Endodermal cell (in vitro differentiated cells): ENCODE results near the gene HSPE1. TPM values are rescaled to one million over a fixed set of nuclear protein-coding genes. Genes with fewer than 3 reads are reported as not detected.

Experiments used
- DNase-seq: peaks from one replicate; pipeline ENCODE4 v3.0.0-alpha.2; 2017
- H3K27ac ChIP-seq: 2 replicates; pipeline ENCODE4 v1.5.1; 2013; ENCODE audit warnings: mild to moderate bottlenecking, low read depth, low read length, moderate library complexity
- H3K27me3 ChIP-seq: 2 replicates; pipeline ENCODE4 v1.6.1; 2013; ENCODE audit warnings: mild to moderate bottlenecking, low read length, moderate library complexity; ENCODE audit not compliant: insufficient read depth, control insufficient read depth, poor library complexity, severe bottlenecking
- H3K36me3 ChIP-seq: 2 replicates; pipeline ENCODE4 v1.7.0; 2013; ENCODE audit warnings: mild to moderate bottlenecking, low read length, moderate library complexity; ENCODE audit not compliant: control insufficient read depth, insufficient read depth
- H3K4me1 ChIP-seq: one replicate; pipeline ENCODE4 v1.7.0; 2013; ENCODE audit warnings: low read length; ENCODE audit not compliant: control insufficient read depth, insufficient read depth
- H3K4me3 ChIP-seq: 2 replicates; pipeline ENCODE4 v1.5.1; 2013; ENCODE audit warnings: mild to moderate bottlenecking, low read length, moderate library complexity
- H3K9ac ChIP-seq: 2 replicates; pipeline ENCODE4 v1.6.1; 2013; ENCODE audit warnings: mild to moderate bottlenecking, low read length, moderate library complexity; ENCODE audit not compliant: poor library complexity, severe bottlenecking; ENCODE audit errors: extremely low read depth
- H3K9me3 ChIP-seq: 2 replicates; pipeline ENCODE4 v1.6.1; 2013; ENCODE audit warnings: mild to moderate bottlenecking, low read length, moderate library complexity; ENCODE audit not compliant: control insufficient read depth
- H3K27ac Mint-ChIP-seq: 2 replicates; pipeline ENCODE4 v1.8.0; 2020; ENCODE audit warnings: mixed read lengths
- H3K27me3 Mint-ChIP-seq: 2 replicates; pipeline ENCODE4 v1.8.0; 2021; ENCODE audit warnings: mild to moderate bottlenecking, mixed read lengths; ENCODE audit not compliant: insufficient read depth
- H3K36me3 Mint-ChIP-seq: 2 replicates; pipeline ENCODE4 v1.8.0; 2020; ENCODE audit warnings: low read depth, mixed read lengths
- H3K4me1 Mint-ChIP-seq: 2 replicates; pipeline ENCODE4 v1.8.0; 2020; ENCODE audit warnings: mixed read lengths
- H3K4me3 Mint-ChIP-seq: 2 replicates; pipeline ENCODE4 v1.8.0; 2020; ENCODE audit warnings: mild to moderate bottlenecking, moderate library complexity, mixed read lengths
- H3K9me3 Mint-ChIP-seq: 2 replicates; pipeline ENCODE4 v1.8.0; 2020; ENCODE audit warnings: mild to moderate bottlenecking, mixed read lengths
- WGBS, 2 experiments: methylation state at CpG; one replicate each; pipeline versions ENCODE4 v1.1.5 to v1.1.7; 2013; ENCODE audit warnings: missing lambda C conversion rate in 2 of 2, mixed read lengths in 1 of 2; ENCODE audit not compliant: insufficient coverage in 1 of 2, insufficient read length in 1 of 2; 5-methylcytosine and 5-hydroxymethylcytosine counted together
- total RNA-seq, 2 donors: library from RNA; stranded (reverse); fragmentation: NEBNext Ultra II Directional in 1 of 2; extraction: Animal tissue kit (Norgen Biotek cat#: 25700) in 1 of 2; gene quantifications; 2 replicates in 1 of 2; 3 replicates in 1 of 2; pipeline ENCODE4 v1.2.1, GENCODE V29; 2021
- TF ChIP-seq, protein P1 (sequence below): fragments of 200-600 bp; sonication (generic); conservative IDR thresholded peaks from 2 replicates; pipeline ENCODE4 v1.5.0; 2021; ENCODE audit warnings: antibody characterized with exemption, mild to moderate bottlenecking

Gene HSPE1
- total RNA-seq, 2 donors from 2014 or later, result 198 to 218 TPM

DNA sequence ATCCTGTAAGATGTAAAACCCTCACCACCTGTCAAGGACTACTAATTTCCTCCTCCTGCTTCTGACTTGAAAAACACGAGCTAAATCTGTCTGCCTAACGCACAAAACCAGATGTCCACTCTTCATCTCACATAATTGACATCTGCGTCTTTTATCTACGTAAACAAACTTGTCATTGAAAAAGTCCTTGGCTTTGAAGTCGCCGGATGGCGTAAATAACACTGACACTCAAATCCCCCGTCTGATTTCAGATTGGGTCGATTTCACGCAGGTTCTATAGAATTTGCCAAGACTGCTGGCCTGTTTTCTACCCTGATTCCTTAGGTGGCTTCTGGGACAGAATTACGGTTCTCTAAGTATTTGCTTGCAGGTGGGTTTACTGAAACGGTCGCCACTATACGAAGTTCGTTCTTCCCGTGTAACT is 15.1 kb downstream of the HSPE1 start:
- peak overlapping the region; percentile 97 for H3K27ac Mint-ChIP-seq
- H3K36me3 Mint-ChIP-seq, result peaks cover 18% of the 10 kb centered on the region
- H3K9me3 ChIP-seq, result no peaks in the 10 kb centered on the region
- no peaks in the 10 kb centered on the region for H3K27me3 ChIP-seq
- no peaks in the 10 kb centered on the region for H3K4me1 ChIP-seq
- H3K9me3 Mint-ChIP-seq, result peaks cover 9% of the 10 kb centered on the region
- 19 to 20% methylated on average over 16 of the region's 16 CpGs for WGBS, 2 experiments
- TF ChIP-seq, protein P1, sequence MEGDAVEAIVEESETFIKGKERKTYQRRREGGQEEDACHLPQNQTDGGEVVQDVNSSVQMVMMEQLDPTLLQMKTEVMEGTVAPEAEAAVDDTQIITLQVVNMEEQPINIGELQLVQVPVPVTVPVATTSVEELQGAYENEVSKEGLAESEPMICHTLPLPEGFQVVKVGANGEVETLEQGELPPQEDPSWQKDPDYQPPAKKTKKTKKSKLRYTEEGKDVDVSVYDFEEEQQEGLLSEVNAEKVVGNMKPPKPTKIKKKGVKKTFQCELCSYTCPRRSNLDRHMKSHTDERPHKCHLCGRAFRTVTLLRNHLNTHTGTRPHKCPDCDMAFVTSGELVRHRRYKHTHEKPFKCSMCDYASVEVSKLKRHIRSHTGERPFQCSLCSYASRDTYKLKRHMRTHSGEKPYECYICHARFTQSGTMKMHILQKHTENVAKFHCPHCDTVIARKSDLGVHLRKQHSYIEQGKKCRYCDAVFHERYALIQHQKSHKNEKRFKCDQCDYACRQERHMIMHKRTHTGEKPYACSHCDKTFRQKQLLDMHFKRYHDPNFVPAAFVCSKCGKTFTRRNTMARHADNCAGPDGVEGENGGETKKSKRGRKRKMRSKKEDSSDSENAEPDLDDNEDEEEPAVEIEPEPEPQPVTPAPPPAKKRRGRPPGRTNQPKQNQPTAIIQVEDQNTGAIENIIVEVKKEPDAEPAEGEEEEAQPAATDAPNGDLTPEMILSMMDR, result no peak
- DNase-seq, result no peak
- peaks cover 9% of the 10 kb centered on the region for H3K36me3 ChIP-seq
- H3K4me3 ChIP-seq, result peak overlapping the region; percentile 93
- peak overlapping the region; percentile 84 for H3K4me3 Mint-ChIP-seq
- no peaks in the 10 kb centered on the region for H3K27me3 Mint-ChIP-seq
- peaks cover 23% of the 10 kb centered on the region for H3K4me1 Mint-ChIP-seq
- peak overlapping the region; percentile 67 for H3K27ac ChIP-seq
- H3K9ac ChIP-seq, result peak overlapping the region; percentile 50

DNA sequence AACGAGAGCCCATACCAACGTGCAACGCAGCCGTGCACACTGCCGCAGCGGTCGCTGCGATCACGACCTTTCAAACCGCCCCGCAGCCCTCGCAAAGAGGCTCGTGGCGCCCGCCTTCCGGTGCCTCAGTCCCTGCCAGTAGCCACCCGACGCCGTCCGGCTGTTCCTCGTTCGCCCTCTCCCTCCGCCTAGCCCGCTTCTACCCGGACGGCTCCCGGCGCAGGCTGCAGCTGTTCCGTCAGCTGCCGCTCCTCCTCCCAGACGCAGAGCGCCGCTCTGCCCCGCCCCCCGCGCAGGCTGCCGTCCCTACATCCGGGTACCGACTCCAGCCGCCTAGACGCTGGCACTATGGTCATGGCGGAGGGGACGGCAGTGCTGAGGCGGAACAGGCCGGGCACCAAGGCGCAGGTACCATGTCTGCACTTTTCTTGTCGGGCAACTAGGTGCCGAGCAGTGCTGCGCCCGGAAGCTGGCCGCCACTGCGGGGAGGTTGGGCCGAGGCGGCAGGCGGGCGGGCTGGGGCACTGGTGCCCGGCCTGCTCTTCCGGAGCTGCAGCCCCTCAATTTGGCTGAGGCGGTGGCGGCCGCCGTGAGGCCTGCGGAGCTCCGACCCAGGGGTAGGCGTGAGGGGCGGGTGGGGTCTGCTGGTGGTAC is 15.7 kb downstream of the HSPE1 start, which contains the start of gene MOB4:
TSS of gene MOB4 (plus strand) at position 328 of the 654 bp plus-strand sequence. CDS start at position 349, 21 bp downstream.
- peak; percentile 99 for DNase-seq
- Histone ChIP-seq H3K36me3 (peaks cover 12% of the 10 kb centered on the region), H3K9me3 (no peaks in the 10 kb centered on the region), H3K9ac (peak within 1 kb of the TSS; percentile 56), H3K27me3 (no peaks in the 10 kb centered on the region), H3K4me1 (no peaks in the 10 kb centered on the region), H3K27ac (peak within 1 kb of the TSS; percentile 67), H3K4me3 (peak within 1 kb of the TSS; percentile 93)
- 0% methylated on average over 25 to 66 of the region's 66 CpGs for whole genome bisulfite sequencing, 2 experiments
- Mint-ChIP-seq H3K9me3 (peaks cover 13% of the 10 kb centered on the region), H3K27ac (peak within 1 kb of the TSS; percentile 97), H3K27me3 (no peaks in the 10 kb centered on the region), H3K36me3 (peaks cover 23% of the 10 kb centered on the region), H3K4me1 (peaks cover 23% of the 10 kb centered on the region), H3K4me3 (peak within 1 kb of the TSS; percentile 84)
- TF ChIP-seq, protein P1, result no peak

DNA sequence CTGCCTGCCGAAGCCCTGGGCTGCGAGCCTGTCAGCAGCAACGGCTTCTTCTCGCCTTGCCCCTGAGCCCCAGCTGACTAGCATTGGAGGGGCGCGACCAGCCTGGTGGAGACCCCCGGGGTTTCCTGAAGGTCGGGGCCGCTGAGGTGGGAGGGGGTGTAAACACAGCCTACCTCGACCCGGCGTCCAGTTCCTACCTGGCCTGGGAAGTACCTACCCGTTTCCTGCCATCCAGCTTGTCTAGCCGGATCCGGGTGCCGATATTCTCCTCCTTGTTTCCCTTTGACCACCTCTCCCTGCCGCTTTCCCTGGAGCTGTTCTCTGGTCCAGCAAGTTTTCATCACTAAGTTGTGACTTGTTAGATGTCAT is 16.2 kb downstream of the HSPE1 start:
- Mint-ChIP-seq H3K4me3 (peak overlapping the region; percentile 84), H3K4me1 (peaks cover 23% of the 10 kb centered on the region), H3K27me3 (no peaks in the 10 kb centered on the region), H3K27ac (peak overlapping the region; percentile 79), H3K9me3 (peaks cover 18% of the 10 kb centered on the region), H3K36me3 (peaks cover 28% of the 10 kb centered on the region)
- no peak for DNase-seq
- 0 to 5% methylated on average over 4 to 17 of the region's 17 CpGs for WGBS, 2 experiments
- Histone ChIP-seq H3K27me3 (no peaks in the 10 kb centered on the region), H3K9me3 (no peaks in the 10 kb centered on the region), H3K4me1 (no peaks in the 10 kb centered on the region), H3K4me3 (peak overlapping the region; percentile 93), H3K36me3 (peaks cover 12% of the 10 kb centered on the region), H3K27ac (peak overlapping the region; percentile 48), H3K9ac (peak overlapping the region; percentile 56)
- TF ChIP-seq, protein P1, result no peak
